MM.1S (cell line): ENCODE measurements around the gene HS6ST1.

Source experiments
- DNase-seq: peaks from one replicate; pipeline ENCODE4 v3.0.0-alpha.2; 2015
- H2AFZ ChIP-seq: fragments of 300-600 bp; sonication (generic); 2 replicates; pipeline ENCODE4 v1.6.0; 2016; ENCODE audit warnings: antibody characterized with exemption, low read length
- H3F3A ChIP-seq: fragments of 300-600 bp; sonication (generic); 2 replicates; pipeline ENCODE4 v1.6.1; 2016; ENCODE audit warnings: mild to moderate bottlenecking, antibody characterized with exemption, low read length, moderate library complexity, mixed read lengths; ENCODE audit not compliant: insufficient read depth
- H3K27ac ChIP-seq: fragments of 300-600 bp; sonication (generic); 2 replicates; pipeline ENCODE4 v1.5.1; 2016; ENCODE audit warnings: mild to moderate bottlenecking, low read length
- H3K27me3 ChIP-seq: fragments of 300-600 bp; sonication (generic); replicated peaks from 2 replicates; pipeline ENCODE4 v1.6.0; 2016; ENCODE audit warnings: low read length; ENCODE audit not compliant: insufficient read depth
- H3K36me3 ChIP-seq: fragments of 300-600 bp; sonication (generic); replicated peaks from 2 replicates; pipeline ENCODE4 v1.6.1; 2016; ENCODE audit warnings: mild to moderate bottlenecking, low read length, mixed read lengths; ENCODE audit not compliant: insufficient read depth
- H3K4me1 ChIP-seq: fragments of 300-600 bp; sonication (generic); 2 replicates; pipeline ENCODE4 v1.6.1; 2016; ENCODE audit warnings: low read length, mixed read lengths
- H3K4me2 ChIP-seq: fragments of 300-600 bp; sonication (generic); 2 replicates; pipeline ENCODE4 v1.6.0; 2016; ENCODE audit warnings: low read depth, low read length
- H3K4me3 ChIP-seq: fragments of 300-600 bp; sonication (generic); 2 replicates; pipeline ENCODE4 v1.5.1; 2016; ENCODE audit warnings: low read length, mixed read lengths
- H3K79me2 ChIP-seq: fragments of 300-600 bp; sonication (generic); 2 replicates; pipeline ENCODE4 v1.6.1; 2016; ENCODE audit warnings: mixed run types, low read length, mixed read lengths
- H3K9ac ChIP-seq: fragments of 300-600 bp; sonication (generic); 2 replicates; pipeline ENCODE4 v1.6.1; 2016; ENCODE audit warnings: low read length, mixed read lengths
- H3K9me2 ChIP-seq: fragments of 300-600 bp; sonication (generic); replicated peaks from 2 replicates; pipeline ENCODE4 v1.6.1; 2016; ENCODE audit warnings: mild to moderate bottlenecking, low read length, mixed read lengths; ENCODE audit not compliant: insufficient read depth
- H3K9me3 ChIP-seq: fragments of 300-600 bp; sonication (generic); replicated peaks from 2 replicates; pipeline ENCODE4 v1.6.1; 2016; ENCODE audit warnings: mild to moderate bottlenecking, low read length, mixed read lengths; ENCODE audit not compliant: insufficient read depth
- H4K20me1 ChIP-seq: fragments of 300-600 bp; sonication (generic); 2 replicates; pipeline ENCODE4 v1.6.1; 2016; ENCODE audit warnings: mild to moderate bottlenecking, low read length, moderate library complexity, mixed read lengths; ENCODE audit not compliant: insufficient read depth
- CTCF ChIP-seq: fragments of 300-600 bp; sonication (generic); IDR thresholded peaks from 2 replicates; pipeline ENCODE4 v1.5.1; 2016; ENCODE audit warnings: antibody characterized with exemption, low read length, mixed read lengths
- EZH2 ChIP-seq: fragments of 300-600 bp; sonication (generic); optimal IDR thresholded peaks from 2 replicates; pipeline ENCODE3; 2017; ENCODE audit warnings: low read depth, mild to moderate bottlenecking, antibody characterized with exemption, low read length, mixed read lengths
- EZH2phosphoT487 ChIP-seq: fragments of 300-600 bp; sonication (generic); IDR thresholded peaks from 2 replicates; pipeline ENCODE4 v1.6.1; 2018; ENCODE audit warnings: antibody characterized with exemption, low read length

Gene HS6ST1

GRCh38 chr2:128317181-128317898 lies 1.3 kb downstream of the HS6ST1 start:
- Histone ChIP-seq H3K9me2 (no peaks in the 10 kb centered on the region), H3K9ac (peak overlapping the region; percentile 80), H4K20me1 (peaks cover 48% of the 10 kb centered on the region), H3K9me3 (no peaks in the 10 kb centered on the region), H3K4me1 (peaks cover 7% of the 10 kb centered on the region; the same call in 1 of the 2 replicates), H3K4me3 (peak overlapping the region; percentile 83), H3F3A (no peaks in the 10 kb centered on the region), H2AFZ (peak overlapping the region; percentile 19; the same call in 1 of the 2 replicates), H3K79me2 (peaks cover 56% of the 10 kb centered on the region), H3K27ac (peak overlapping the region; percentile 44; the same call in 1 of the 2 replicates), H3K27me3 (no peaks in the 10 kb centered on the region), H3K36me3 (no peaks in the 10 kb centered on the region), H3K4me2 (peak overlapping the region; percentile 91)
- DNase-seq, result peak; percentile 73
- TF ChIP-seq EZH2phosphoT487 (no peak), EZH2 (no peak), CTCF (no peak)

- H2AFZ ChIP-seq, result no peak overlapping the region
- no peak for DNase-seq
- peak overlapping the region; percentile 83 for H3K4me3 ChIP-seq
- H3K9ac ChIP-seq, result peak overlapping the region; percentile 80; the same call in 1 of the 2 replicates
- no peak overlapping the region for H3K27ac ChIP-seq
- no peaks in the 10 kb centered on the region for H3K27me3 ChIP-seq
- no peaks in the 10 kb centered on the region for H3F3A ChIP-seq
- no peaks in the 10 kb centered on the region for H3K9me2 ChIP-seq
- no peaks in the 10 kb centered on the region for H3K9me3 ChIP-seq
- peaks cover 61% of the 10 kb centered on the region for H3K79me2 ChIP-seq
- no peak for TF ChIP-seq CTCF
- TF ChIP-seq EZH2, result no peak
- no peak for TF ChIP-seq EZH2phosphoT487
- no peaks in the 10 kb centered on the region for H3K36me3 ChIP-seq
- H3K4me2 ChIP-seq, result peak overlapping the region; percentile 91
- H3K4me1 ChIP-seq, result peaks cover 7% of the 10 kb centered on the region; the same call in 1 of the 2 replicates
- H4K20me1 ChIP-seq, result peaks cover 54% of the 10 kb centered on the region
Observed at GRCh38 chr2:128316777-128317180, 1.9 kb downstream of the HS6ST1 start.

- Histone ChIP-seq H3F3A (no peaks in the 10 kb centered on the region), H3K9me2 (no peaks in the 10 kb centered on the region), H3K4me2 (peak overlapping the region; percentile 91), H3K9me3 (no peaks in the 10 kb centered on the region), H3K9ac (no peak overlapping the region), H4K20me1 (peaks cover 60% of the 10 kb centered on the region), H3K4me1 (peaks cover 4% of the 10 kb centered on the region; the same call in 1 of the 2 replicates), H3K27me3 (no peaks in the 10 kb centered on the region), H3K79me2 (peaks cover 68% of the 10 kb centered on the region), H3K36me3 (no peaks in the 10 kb centered on the region), H3K27ac (no peak overlapping the region), H2AFZ (no peak overlapping the region), H3K4me3 (peak overlapping the region; percentile 83; the same call in 1 of the 2 replicates)
- TF ChIP-seq CTCF (no peak), EZH2phosphoT487 (no peak), EZH2 (no peak)
- no peak for DNase-seq
Observed at GRCh38 chr2:128315829-128316776, 2.6 kb downstream of the HS6ST1 start.
